ENCODE measurements around the gene KLF11.

GRCh38 chr2:10045561-10046355 lies 2.4 kb downstream of the KLF11 start:
- TF ChIP-seq EZH2 (IDR thresholded peaks at IDR 0.05; ENCODE audit: insufficient read depth, poor library complexity, severe bottlenecking): no peak
- no peak for TF ChIP-seq EZH2phosphoT487 (IDR thresholded peaks at IDR 0.05; ENCODE audit: insufficient read depth, low read depth)

Data from GM23248 (cell line).